ENCODE results near the gene PTPRF. TPM values are rescaled to one million over a fixed set of nuclear protein-coding genes. Genes with fewer than 3 reads are reported as not detected.

The PTPRF gene
- total RNA-seq, 2 experiments from 2014 or later = 0.37 to 0.42 TPM

GRCh38 chr1:43534256-43534655 lies 3.6 kb downstream of the PTPRF start:
- CTCF ChIA-PET = interaction anchor here (1.1 to 1.5 kb wide), 2 partner anchors 8 to 16 kb away, joined by 5 read pairs; no protein-coding TSS in a partner anchor
- peaks cover 35% of the 10 kb centered on the region for H3K27me3 Mint-ChIP-seq
- H3K27ac Mint-ChIP-seq = no peak overlapping the region
- no peak for DNase-seq
- no peak overlapping the region for H3K4me3 Mint-ChIP-seq
- H3K4me1 Mint-ChIP-seq = peaks cover 19% of the 10 kb centered on the region
- H3K9me3 Mint-ChIP-seq = no peaks in the 10 kb centered on the region
- no peaks in the 10 kb centered on the region for H3K36me3 Mint-ChIP-seq (ENCODE audit: low read depth)
- POLR2A ChIA-PET = no interaction called here

- no peaks in the 10 kb centered on the region for H3K36me3 Mint-ChIP-seq (ENCODE audit: low read depth)
- no peaks in the 10 kb centered on the region for H3K9me3 Mint-ChIP-seq
- no peak for DNase-seq
- ChIA-PET CTCF (no interaction called here), POLR2A (no interaction called here)
- no peak overlapping the region for H3K4me3 Mint-ChIP-seq
- H3K27ac Mint-ChIP-seq = no peak overlapping the region
- peaks cover 6% of the 10 kb centered on the region for H3K4me1 Mint-ChIP-seq
- H3K27me3 Mint-ChIP-seq = peaks cover 22% of the 10 kb centered on the region
These were observed 5.6 kb downstream of the PTPRF start for GRCh38 chr1:43536196-43536863.

- POLR2A ChIA-PET = no interaction called here
- Mint-ChIP-seq H3K27ac (no peak overlapping the region), H3K27me3 (peaks cover 18% of the 10 kb centered on the region), H3K4me3 (no peak overlapping the region), H3K4me1 (peaks cover 3% of the 10 kb centered on the region), H3K9me3 (no peaks in the 10 kb centered on the region), H3K36me3 (ENCODE audit: low read depth) (no peaks in the 10 kb centered on the region)
- no peak for DNase-seq
- CTCF ChIA-PET = no interaction called here
These were observed 6.2 kb downstream of the PTPRF start for GRCh38 chr1:43536864-43537358.

GRCh38 chr1:43537423-43538142 lies 6.9 kb downstream of the PTPRF start:
- Mint-ChIP-seq H3K36me3 (ENCODE audit: low read depth) (no peaks in the 10 kb centered on the region), H3K9me3 (no peaks in the 10 kb centered on the region), H3K27ac (no peak overlapping the region), H3K4me3 (no peak overlapping the region), H3K27me3 (peaks cover 11% of the 10 kb centered on the region), H3K4me1 (no peaks in the 10 kb centered on the region)
- ChIA-PET POLR2A (no interaction called here), CTCF (interaction anchor here (0.9 kb wide), 1 partner anchor 117 kb away, joined by 3 read pairs; no protein-coding TSS in a partner anchor)
- DNase-seq = no peak

GRCh38 chr1:43538143-43538487 lies 7.4 kb downstream of the PTPRF start:
- Mint-ChIP-seq H3K4me1 (no peaks in the 10 kb centered on the region), H3K9me3 (no peaks in the 10 kb centered on the region), H3K27ac (no peak overlapping the region), H3K27me3 (peaks cover 6% of the 10 kb centered on the region), H3K36me3 (ENCODE audit: low read depth) (no peaks in the 10 kb centered on the region), H3K4me3 (no peak overlapping the region)
- ChIA-PET POLR2A (no interaction called here), CTCF (interaction anchor here (0.9 kb wide), 1 partner anchor 116 kb away, joined by 3 read pairs; no protein-coding TSS in a partner anchor)
- no peak for DNase-seq

- no peak for DNase-seq
- peaks cover 6% of the 10 kb centered on the region for H3K27me3 Mint-ChIP-seq
- H3K9me3 Mint-ChIP-seq = no peaks in the 10 kb centered on the region
- H3K4me3 Mint-ChIP-seq = no peak overlapping the region
- H3K27ac Mint-ChIP-seq = no peak overlapping the region
- POLR2A ChIA-PET = no interaction called here
- no peaks in the 10 kb centered on the region for H3K4me1 Mint-ChIP-seq
- CTCF ChIA-PET = no interaction called here
- H3K36me3 Mint-ChIP-seq (ENCODE audit: low read depth) = no peaks in the 10 kb centered on the region
These were observed 8.3 kb downstream of the PTPRF start for GRCh38 chr1:43538969-43539368.

- ChIA-PET POLR2A (no interaction called here), CTCF (interaction anchor here (1.3 kb wide), 1 partner anchor 10 kb away, joined by 3 read pairs; no protein-coding TSS in a partner anchor)
- Mint-ChIP-seq H3K9me3 (no peaks in the 10 kb centered on the region), H3K27me3 (no peaks in the 10 kb centered on the region), H3K36me3 (ENCODE audit: low read depth) (no peaks in the 10 kb centered on the region), H3K4me1 (no peaks in the 10 kb centered on the region), H3K4me3 (no peak overlapping the region), H3K27ac (no peak overlapping the region)
- DNase-seq = no peak
These were observed 9.2 kb downstream of the PTPRF start for GRCh38 chr1:43539726-43540434.

GRCh38 chr1:43540653-43541071 lies 10.0 kb downstream of the PTPRF start:
- POLR2A ChIA-PET = no interaction called here
- H3K9me3 Mint-ChIP-seq = no peaks in the 10 kb centered on the region
- no peaks in the 10 kb centered on the region for H3K4me1 Mint-ChIP-seq
- H3K27ac Mint-ChIP-seq = no peak overlapping the region
- CTCF ChIA-PET = interaction anchor here (0.6 to 1.3 kb wide), 2 partner anchors 11 to 1003 kb away, joined by 3 to 7 read pairs; no protein-coding TSS in a partner anchor
- no peaks in the 10 kb centered on the region for H3K36me3 Mint-ChIP-seq (ENCODE audit: low read depth)
- H3K27me3 Mint-ChIP-seq = no peaks in the 10 kb centered on the region
- no peak overlapping the region for H3K4me3 Mint-ChIP-seq
- DNase-seq = no peak

GRCh38 chr1:43541141-43541540 lies 10.5 kb downstream of the PTPRF start:
- CTCF ChIA-PET = interaction anchor here (0.6 kb wide), 1 partner anchor 1003 kb away, joined by 7 read pairs; no protein-coding TSS in a partner anchor
- POLR2A ChIA-PET = no interaction called here
- Mint-ChIP-seq H3K36me3 (ENCODE audit: low read depth) (no peaks in the 10 kb centered on the region), H3K4me3 (no peak overlapping the region), H3K9me3 (no peaks in the 10 kb centered on the region), H3K27me3 (no peaks in the 10 kb centered on the region), H3K27ac (no peak overlapping the region), H3K4me1 (no peaks in the 10 kb centered on the region)
- DNase-seq = no peak

GRCh38 chr1:43541721-43542401 lies 11.2 kb downstream of the PTPRF start:
- Mint-ChIP-seq H3K4me1 (no peaks in the 10 kb centered on the region), H3K4me3 (no peak overlapping the region), H3K27me3 (no peaks in the 10 kb centered on the region), H3K9me3 (no peaks in the 10 kb centered on the region), H3K27ac (no peak overlapping the region), H3K36me3 (ENCODE audit: low read depth) (no peaks in the 10 kb centered on the region)
- POLR2A ChIA-PET = interaction anchor here (0.6 kb wide), 1 partner anchor 775 kb away, joined by 3 read pairs; the partner anchor contains the start of genes C1orf50 and P3H1
- CTCF ChIA-PET = interaction anchor here (1.6 to 2.1 kb wide), 2 partner anchors 8 to 9 kb away, joined by 5 to 6 read pairs; no protein-coding TSS in a partner anchor
- no peak for DNase-seq

- ChIA-PET CTCF (interaction anchor here (1.6 to 2.1 kb wide), 2 partner anchors 8 to 9 kb away, joined by 5 to 6 read pairs; no protein-coding TSS in a partner anchor), POLR2A (interaction anchor here (0.6 kb wide), 1 partner anchor 776 kb away, joined by 3 read pairs; the partner anchor contains the start of genes C1orf50 and P3H1)
- no peak for DNase-seq
- Mint-ChIP-seq H3K36me3 (ENCODE audit: low read depth) (no peaks in the 10 kb centered on the region), H3K4me3 (no peak overlapping the region), H3K9me3 (no peaks in the 10 kb centered on the region), H3K27ac (no peak overlapping the region), H3K27me3 (no peaks in the 10 kb centered on the region), H3K4me1 (no peaks in the 10 kb centered on the region)
These were observed 12.1 kb downstream of the PTPRF start for GRCh38 chr1:43542527-43543458.
